Lower lobe of right lung (tissue), 2 donors: ENCODE results near the gene AFF3. TPM values are rescaled to one million over a fixed set of nuclear protein-coding genes. Genes with fewer than 3 reads are reported as not detected.
"Not testable (repeated sequence)": the region's sequence is repeated elsewhere in the genome, so short reads cannot be mapped to it uniquely, and the experiment has no call there.

Experiments used
- ATAC-seq, 2 donors: fragments of 200-7000 bp; cut with Tn5 transposase; one replicate each; pipeline ENCODE4 v1.9.1; 2020 to 2022; ENCODE audit warnings: mild to moderate bottlenecking in 2 of 2, moderate library complexity in 2 of 2
- DNase-seq: peaks from one replicate; pipeline ENCODE4 v3.0.0-alpha.2; 2020
- H3K27ac ChIP-seq: fragments of 200-600 bp; one replicate; pipeline ENCODE4 v1.8.0; 2022
- H3K27me3 ChIP-seq: fragments of 200-600 bp; one replicate; pipeline ENCODE4 v1.8.0; 2022; ENCODE audit warnings: low read depth
- H3K36me3 ChIP-seq: fragments of 200-600 bp; one replicate; pipeline ENCODE4 v1.8.0; 2022; ENCODE audit warnings: mild to moderate bottlenecking
- H3K4me1 ChIP-seq: fragments of 200-600 bp; one replicate; pipeline ENCODE4 v1.8.0; 2022
- H3K4me3 ChIP-seq: fragments of 200-600 bp; one replicate; pipeline ENCODE4 v1.8.0; 2022; ENCODE audit warnings: mild to moderate bottlenecking
- H3K9me3 ChIP-seq: fragments of 200-600 bp; one replicate; pipeline ENCODE4 v1.8.0; 2022
- CTCF ChIP-seq: fragments of 200-600 bp; IDR thresholded peaks from one replicate; pipeline ENCODE4 v1.8.0; 2022; ENCODE audit warnings: antibody characterized with exemption, mild to moderate bottlenecking
- intact Hi-C: fragments of 100-400 bp; cut with DNase I; formaldehyde crosslinking; loops from one replicate; pipeline ENCODE4 v1.11.0; 2022
- total RNA-seq: library from RNA; stranded (reverse); fragmentation: NEBNext Ultra II Directional; extraction: Animal tissue kit (Norgen Biotek cat#: 25700); gene quantifications from one replicate; pipeline ENCODE4 v1.2.1, GENCODE V29; 2021
- donor health status: DM: no; HTN: yes; CAD: no; lungs with severe emphysema.

The AFF3 gene
- total RNA-seq, 1 donor from 2014 or later, result 57.3 TPM

- Histone ChIP-seq H3K9me3 (no peaks in the 10 kb centered on the region), H3K36me3 (no peaks in the 10 kb centered on the region), H3K4me3 (no peak overlapping the region), H3K27me3 (no peaks in the 10 kb centered on the region), H3K27ac (no peak overlapping the region), H3K4me1 (peaks cover 25% of the 10 kb centered on the region)
- DNase-seq, result no peak
- intact Hi-C loops, result no loop called here
- no peak for ATAC-seq
- TF ChIP-seq CTCF, result no peak
Observed at GRCh38 chr2:99512181-99512591, 630.2 kb downstream of the AFF3 start.

- no peak for ATAC-seq
- H3K27ac ChIP-seq, result peak overlapping the region; percentile 53
- no peaks in the 10 kb centered on the region for H3K9me3 ChIP-seq
- no peak overlapping the region for H3K4me3 ChIP-seq
- H3K36me3 ChIP-seq, result no peaks in the 10 kb centered on the region
- TF ChIP-seq CTCF, result no peak
- peaks cover 25% of the 10 kb centered on the region for H3K4me1 ChIP-seq
- no peaks in the 10 kb centered on the region for H3K27me3 ChIP-seq
- DNase-seq, result no peak
- intact Hi-C loops, result no loop called here
Observed at GRCh38 chr2:99509387-99509786, 633.0 kb downstream of the AFF3 start.

GRCh38 chr2:99507937-99508818, 634.2 kb downstream of the AFF3 start:
- intact Hi-C loops, result no loop called here
- H3K4me3 ChIP-seq, result no peak overlapping the region
- no peaks in the 10 kb centered on the region for H3K9me3 ChIP-seq
- DNase-seq, result peak; percentile 53
- H3K36me3 ChIP-seq, result no peaks in the 10 kb centered on the region
- H3K27me3 ChIP-seq, result no peaks in the 10 kb centered on the region
- peak; percentile 91 to 93 for ATAC-seq
- TF ChIP-seq CTCF, result no peak
- peak overlapping the region; percentile 53 for H3K27ac ChIP-seq
- peaks cover 25% of the 10 kb centered on the region for H3K4me1 ChIP-seq

- Histone ChIP-seq H3K27me3 (no peaks in the 10 kb centered on the region), H3K27ac (no peak overlapping the region), H3K4me1 (peaks cover 13% of the 10 kb centered on the region), H3K4me3 (no peak overlapping the region), H3K9me3 (no peaks in the 10 kb centered on the region), H3K36me3 (no peaks in the 10 kb centered on the region)
- no peak for TF ChIP-seq CTCF
- DNase-seq (no peak), ATAC-seq (no peak)
- intact Hi-C loops, result no loop called here
Observed at GRCh38 chr2:99504844-99505584, 637.4 kb downstream of the AFF3 start.

- H3K9me3 ChIP-seq, H3K27me3 ChIP-seq, DNase-seq, H3K4me3 ChIP-seq, H3K4me1 ChIP-seq, H3K36me3 ChIP-seq, intact Hi-C loops: not testable (repeated sequence)
- ATAC-seq, result peak in 1 of 2 donors; percentile 7
- peak overlapping the region; percentile 64 for H3K27ac ChIP-seq
Observed at GRCh38 chr2:99503662-99504416, 638.6 kb downstream of the AFF3 start.
